Measurements from ENCODE around the gene RERE.

DNA sequence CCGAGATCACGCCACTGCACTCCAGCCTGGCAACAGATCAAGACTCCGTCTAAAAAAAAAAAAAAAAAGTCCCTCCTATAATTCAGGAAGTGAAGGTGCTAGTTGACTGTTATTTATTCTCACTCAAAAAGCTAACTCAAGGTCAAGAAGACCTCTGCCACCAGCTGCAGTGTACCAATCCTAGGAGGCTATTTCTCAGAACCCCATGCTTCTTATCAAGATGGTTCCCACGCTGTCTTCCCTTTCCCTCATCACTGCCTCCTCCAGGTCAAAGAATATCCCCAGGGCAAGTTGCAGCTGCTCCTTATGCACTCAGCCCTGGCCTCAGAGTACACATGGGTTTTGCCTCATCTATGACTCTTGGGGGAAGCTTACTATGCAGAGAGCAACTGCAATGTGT is 53.6 kb downstream of the RERE start:
- no peak for TF ChIP-seq POLR2A (IDR thresholded peaks at IDR 0.05)
- TF ChIP-seq, protein P1, sequence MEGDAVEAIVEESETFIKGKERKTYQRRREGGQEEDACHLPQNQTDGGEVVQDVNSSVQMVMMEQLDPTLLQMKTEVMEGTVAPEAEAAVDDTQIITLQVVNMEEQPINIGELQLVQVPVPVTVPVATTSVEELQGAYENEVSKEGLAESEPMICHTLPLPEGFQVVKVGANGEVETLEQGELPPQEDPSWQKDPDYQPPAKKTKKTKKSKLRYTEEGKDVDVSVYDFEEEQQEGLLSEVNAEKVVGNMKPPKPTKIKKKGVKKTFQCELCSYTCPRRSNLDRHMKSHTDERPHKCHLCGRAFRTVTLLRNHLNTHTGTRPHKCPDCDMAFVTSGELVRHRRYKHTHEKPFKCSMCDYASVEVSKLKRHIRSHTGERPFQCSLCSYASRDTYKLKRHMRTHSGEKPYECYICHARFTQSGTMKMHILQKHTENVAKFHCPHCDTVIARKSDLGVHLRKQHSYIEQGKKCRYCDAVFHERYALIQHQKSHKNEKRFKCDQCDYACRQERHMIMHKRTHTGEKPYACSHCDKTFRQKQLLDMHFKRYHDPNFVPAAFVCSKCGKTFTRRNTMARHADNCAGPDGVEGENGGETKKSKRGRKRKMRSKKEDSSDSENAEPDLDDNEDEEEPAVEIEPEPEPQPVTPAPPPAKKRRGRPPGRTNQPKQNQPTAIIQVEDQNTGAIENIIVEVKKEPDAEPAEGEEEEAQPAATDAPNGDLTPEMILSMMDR (IDR thresholded peaks at IDR 0.05) = no peak
- TF ChIP-seq EP300 (IDR thresholded peaks at IDR 0.05) = no peak
